ENCODE results near the gene ARL15.

GRCh38 chr5:54146916-54147315 lies 163.5 kb downstream of the ARL15 start:
- TF ChIP-seq YY1 (IDR thresholded peaks at IDR 0.05; ENCODE audit: low read depth) (no peak), RAD21 (IDR thresholded peaks at IDR 0.05; ENCODE audit: low read depth) (no peak), NFIC (IDR thresholded peaks at IDR 0.05) (no peak), TAF1 (IDR thresholded peaks at IDR 0.05; ENCODE audit: low read depth) (no peak), EP300 (IDR thresholded peaks at IDR 0.05; ENCODE audit: borderline replicate concordance) (no peak), FOXM1 (IDR thresholded peaks at IDR 0.05; ENCODE audit: borderline replicate concordance, low read depth) (no peak), TCF12 (IDR thresholded peaks at IDR 0.05; ENCODE audit: low read depth) (no peak), ZBTB7A (IDR thresholded peaks at IDR 0.05; ENCODE audit: low read depth) (no peak), MAX (IDR thresholded peaks at IDR 0.05) (no peak), EGR1 (IDR thresholded peaks at IDR 0.05) (no peak), REST (IDR thresholded peaks at IDR 0.05; ENCODE audit: low read depth) (no peak), CREB1 (IDR thresholded peaks at IDR 0.05; ENCODE audit: low read depth) (no peak), TEAD4 (IDR thresholded peaks at IDR 0.05) (no peak), USF1 (IDR thresholded peaks at IDR 0.05) (no peak)

Data from Ishikawa (cell line).